ENCODE measurements around the gene DNAAF9. TPM values are rescaled to one million over a fixed set of nuclear protein-coding genes. Genes with fewer than 3 reads are reported as not detected.
A peak's percentile ranks its signal among the peaks of the same experiment; 100 is the strongest.

Gene DNAAF9
- total RNA-seq, 2 donors from 2014 or later = 10.9 to 24.8 TPM

DNA sequence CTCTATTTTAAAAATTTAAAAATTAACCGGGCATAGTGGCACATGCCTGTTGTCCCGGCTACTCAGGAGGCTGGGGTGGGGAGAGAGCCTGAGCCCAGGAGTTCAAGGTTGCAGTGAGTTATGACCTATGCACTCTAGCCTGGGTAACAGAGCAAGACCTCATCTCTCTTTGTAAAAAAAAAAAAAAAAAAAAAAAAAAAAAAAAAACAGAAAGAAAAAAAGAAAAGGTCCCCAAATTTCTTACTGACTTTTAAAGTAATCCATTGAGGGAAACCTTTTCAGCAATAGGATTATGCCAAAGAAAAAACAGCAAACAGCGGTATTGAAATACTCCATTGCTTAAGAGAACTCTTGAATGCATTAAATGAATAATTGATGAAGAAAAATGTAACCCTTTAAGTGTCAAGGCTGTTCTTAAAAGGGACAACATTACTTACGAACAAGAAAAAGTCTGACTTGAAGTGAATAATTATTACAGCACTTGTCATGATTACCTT, 6.0 kb upstream of the DNAAF9 start:
- no peak for DNase-seq (ENCODE audit: low spot score)
- H3K4me1 ChIP-seq (replicated peaks) = no peaks in the 10 kb centered on the region
- no peaks in the 10 kb centered on the region for H3K36me3 ChIP-seq
- TF ChIP-seq, protein P1, sequence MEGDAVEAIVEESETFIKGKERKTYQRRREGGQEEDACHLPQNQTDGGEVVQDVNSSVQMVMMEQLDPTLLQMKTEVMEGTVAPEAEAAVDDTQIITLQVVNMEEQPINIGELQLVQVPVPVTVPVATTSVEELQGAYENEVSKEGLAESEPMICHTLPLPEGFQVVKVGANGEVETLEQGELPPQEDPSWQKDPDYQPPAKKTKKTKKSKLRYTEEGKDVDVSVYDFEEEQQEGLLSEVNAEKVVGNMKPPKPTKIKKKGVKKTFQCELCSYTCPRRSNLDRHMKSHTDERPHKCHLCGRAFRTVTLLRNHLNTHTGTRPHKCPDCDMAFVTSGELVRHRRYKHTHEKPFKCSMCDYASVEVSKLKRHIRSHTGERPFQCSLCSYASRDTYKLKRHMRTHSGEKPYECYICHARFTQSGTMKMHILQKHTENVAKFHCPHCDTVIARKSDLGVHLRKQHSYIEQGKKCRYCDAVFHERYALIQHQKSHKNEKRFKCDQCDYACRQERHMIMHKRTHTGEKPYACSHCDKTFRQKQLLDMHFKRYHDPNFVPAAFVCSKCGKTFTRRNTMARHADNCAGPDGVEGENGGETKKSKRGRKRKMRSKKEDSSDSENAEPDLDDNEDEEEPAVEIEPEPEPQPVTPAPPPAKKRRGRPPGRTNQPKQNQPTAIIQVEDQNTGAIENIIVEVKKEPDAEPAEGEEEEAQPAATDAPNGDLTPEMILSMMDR (IDR thresholded peaks at IDR 0.05) = no peak
- TF ChIP-seq POLR2A (IDR thresholded peaks at IDR 0.05) (no peak), POLR2AphosphoS5 (IDR thresholded peaks at IDR 0.05) (no peak)
- WGBS = 80% methylated on average over 4 of the region's 4 CpGs
- H3K27me3 ChIP-seq (replicated peaks; ENCODE audit: insufficient read depth) = no peaks in the 10 kb centered on the region
- intact Hi-C loops (cut with DNase I) = no loop called here
- no peaks in the 10 kb centered on the region for H3K9me3 ChIP-seq
- H3K27ac ChIP-seq = no peak overlapping the region
- no peak overlapping the region for H3K4me3 ChIP-seq

- Histone ChIP-seq H3K27me3 (replicated peaks; ENCODE audit: insufficient read depth) (no peaks in the 10 kb centered on the region), H3K36me3 (no peaks in the 10 kb centered on the region), H3K9me3 (no peaks in the 10 kb centered on the region), H3K27ac (no peak overlapping the region), H3K4me1 (replicated peaks) (no peaks in the 10 kb centered on the region), H3K4me3 (no peak overlapping the region)
- TF ChIP-seq, protein P1 (IDR thresholded peaks at IDR 0.05) = no peak
- TF ChIP-seq POLR2AphosphoS5 (IDR thresholded peaks at IDR 0.05) (no peak), POLR2A (IDR thresholded peaks at IDR 0.05) (no peak)
- intact Hi-C loops (cut with DNase I) = no loop called here
- 83% methylated on average over 11 of the region's 11 CpGs for WGBS
- DNase-seq (ENCODE audit: low spot score) = no peak
Observed at GRCh38 chr20:3412600-3413392, 5.3 kb upstream of the DNAAF9 start.

DNA sequence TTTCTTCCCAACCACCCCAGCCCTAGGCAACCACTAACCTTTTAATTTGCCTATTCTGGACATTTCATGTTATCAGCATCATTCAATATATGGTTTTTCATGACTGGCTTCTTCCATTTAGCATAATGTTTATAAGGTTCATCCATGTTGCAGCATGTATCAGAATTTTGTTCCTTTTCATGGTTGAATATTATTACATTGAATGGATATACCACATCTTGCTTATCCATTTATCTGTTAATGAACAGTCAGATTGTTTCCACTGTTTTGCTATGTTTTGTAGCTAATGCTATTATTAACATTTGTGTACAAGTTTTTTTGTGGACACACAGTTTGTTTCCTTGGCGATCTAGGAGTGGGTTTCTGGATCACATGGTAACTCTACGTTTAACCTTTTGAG, 3.0 kb upstream of the DNAAF9 start:
- Histone ChIP-seq H3K36me3 (no peaks in the 10 kb centered on the region), H3K27me3 (replicated peaks; ENCODE audit: insufficient read depth) (no peaks in the 10 kb centered on the region), H3K27ac (no peak overlapping the region), H3K4me1 (replicated peaks) (no peaks in the 10 kb centered on the region), H3K4me3 (no peak overlapping the region), H3K9me3 (no peaks in the 10 kb centered on the region)
- intact Hi-C loops (cut with DNase I) = no loop called here
- 91% methylated on average over 2 of the region's 2 CpGs for WGBS
- DNase-seq (ENCODE audit: low spot score) = no peak
- TF ChIP-seq POLR2AphosphoS5 (IDR thresholded peaks at IDR 0.05) (no peak), POLR2A (IDR thresholded peaks at IDR 0.05) (no peak)
- TF ChIP-seq, protein P1 (IDR thresholded peaks at IDR 0.05) = no peak

DNA sequence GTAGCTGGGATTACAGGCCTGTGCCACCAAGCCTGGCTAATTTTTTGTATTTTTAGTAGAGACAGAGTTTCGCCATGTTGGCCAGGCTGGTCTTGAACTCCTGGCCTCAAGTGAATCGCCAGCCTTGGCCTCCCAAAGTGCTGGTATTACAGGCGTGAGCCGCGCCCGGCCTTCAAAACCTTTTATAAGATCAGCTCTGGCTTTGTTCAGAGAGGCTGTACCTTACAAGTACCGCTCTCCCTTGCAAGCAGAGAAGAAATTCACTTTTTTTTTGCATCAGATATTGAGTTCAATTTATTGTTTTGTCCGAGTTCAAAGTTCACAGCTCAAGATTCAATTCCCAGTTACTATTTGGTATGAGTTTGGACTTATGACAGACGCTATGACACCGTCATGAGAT, 1.9 kb upstream of the DNAAF9 start:
- no peaks in the 10 kb centered on the region for H3K9me3 ChIP-seq
- H3K36me3 ChIP-seq = no peaks in the 10 kb centered on the region
- H3K4me1 ChIP-seq (replicated peaks) = no peaks in the 10 kb centered on the region
- DNase-seq (ENCODE audit: low spot score) = no peak
- 98% methylated on average over 10 of the region's 10 CpGs for WGBS
- peak overlapping the region in 1 of 2 donors; percentile 94 for H3K27ac ChIP-seq
- intact Hi-C loops (cut with DNase I) = loop anchor here (5.0 kb wide), 1 partner anchor 63 kb away; the partner anchor contains the start of gene ATRN
- no peaks in the 10 kb centered on the region for H3K27me3 ChIP-seq (replicated peaks; ENCODE audit: insufficient read depth)
- H3K4me3 ChIP-seq = no peak overlapping the region
- no peak for TF ChIP-seq POLR2A (IDR thresholded peaks at IDR 0.05)
- TF ChIP-seq POLR2AphosphoS5 (IDR thresholded peaks at IDR 0.05) = no peak

DNA sequence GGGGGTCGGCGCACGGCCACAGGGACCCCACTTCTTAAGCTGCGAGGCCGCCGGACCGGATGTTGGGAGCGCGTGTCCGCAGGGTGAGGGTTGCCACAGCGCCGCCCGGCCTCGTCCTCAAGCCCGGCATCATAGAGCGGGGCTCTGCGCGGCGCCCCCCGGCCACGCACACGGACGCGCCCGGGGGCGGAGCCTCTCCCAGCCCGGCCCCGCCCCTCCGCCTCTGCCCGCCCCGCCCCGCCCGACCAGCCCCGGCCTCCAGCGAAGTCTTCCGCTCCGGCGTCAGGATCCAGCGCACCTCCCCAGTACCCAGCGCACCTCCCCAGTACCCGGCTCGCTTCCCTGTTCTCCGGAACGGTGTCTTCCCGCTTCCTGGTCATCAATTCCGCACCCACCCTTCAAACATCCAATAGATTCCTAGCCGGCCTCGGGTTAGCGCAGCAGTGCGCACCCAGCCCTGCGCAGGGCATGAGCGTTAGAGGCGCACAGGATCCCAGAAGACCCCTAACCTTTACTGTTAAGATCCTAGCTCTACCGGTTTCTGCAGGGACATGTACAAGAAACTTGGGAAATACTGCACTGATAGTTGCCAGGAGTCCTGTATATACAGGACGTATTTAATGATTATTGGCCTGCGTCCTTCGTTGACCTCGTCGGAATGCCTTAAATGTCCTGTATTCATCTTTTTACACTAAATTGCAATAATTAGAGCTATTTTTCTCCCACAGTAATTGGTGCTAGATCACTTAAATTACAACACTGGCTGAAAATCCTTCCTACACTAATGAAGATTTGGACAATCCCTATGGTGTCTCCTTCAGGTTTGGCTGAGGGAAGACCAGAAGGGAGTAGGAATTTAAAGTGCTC, 535 bp upstream of the DNAAF9 start:
- Histone ChIP-seq H3K4me3 (peak overlapping the region; percentile 83 to 85), H3K27ac (peak overlapping the region; percentile 88 to 94), H3K4me1 (replicated peaks) (no peaks in the 10 kb centered on the region), H3K9me3 (no peaks in the 10 kb centered on the region), H3K27me3 (replicated peaks; ENCODE audit: insufficient read depth) (no peaks in the 10 kb centered on the region), H3K36me3 (no peaks in the 10 kb centered on the region)
- intact Hi-C loops (cut with DNase I) = loop anchor here (5.0 kb wide), 1 partner anchor 64 kb away; the partner anchor contains the start of gene ATRN
- peak; percentile 76 for DNase-seq (ENCODE audit: low spot score)
- 0% methylated on average over 37 of the region's 59 CpGs for WGBS
- TF ChIP-seq, protein P1 (IDR thresholded peaks at IDR 0.05) = no peak
- TF ChIP-seq POLR2A (IDR thresholded peaks at IDR 0.05) = peak; percentile 52
